GM21447 (cell line): ENCODE results near the gene VPS45.
A peak's percentile ranks its signal among the peaks of the same experiment; 100 is the strongest.
"Not testable (repeated sequence)": the region's sequence is repeated elsewhere in the genome, so short reads cannot be mapped to it uniquely, and the experiment has no call there.

Source experiments
- ATAC-seq: cut with Tn5 transposase; IDR thresholded peaks from one replicate; pipeline ENCODE4 v1.9.1; 2021; ENCODE audit not compliant: unreplicated experiment

The VPS45 gene

GRCh38 chr1:150126811-150127210 lies 59.2 kb downstream of the VPS45 start:
- ATAC-seq = no peak

- ATAC-seq = no peak
Observed at GRCh38 chr1:150127464-150127863, 59.9 kb downstream of the VPS45 start.

- no peak for ATAC-seq
Observed at GRCh38 chr1:150127868-150128267, 60.3 kb downstream of the VPS45 start.

GRCh38 chr1:150132372-150132771 lies 64.8 kb downstream of the VPS45 start:
- no peak for ATAC-seq

- no peak for ATAC-seq
Observed at GRCh38 chr1:150134537-150134936, 67.0 kb downstream of the VPS45 start.

- ATAC-seq = not testable (repeated sequence)
Observed at GRCh38 chr1:150135400-150135799, 67.8 kb downstream of the VPS45 start.

GRCh38 chr1:150138044-150138443 lies 70.5 kb downstream of the VPS45 start:
- no peak for ATAC-seq

- ATAC-seq = no peak
Observed at GRCh38 chr1:150141452-150141851, 73.9 kb downstream of the VPS45 start.

GRCh38 chr1:150142083-150142482 lies 74.5 kb downstream of the VPS45 start:
- ATAC-seq = no peak

GRCh38 chr1:150144606-150145005 lies 77.0 kb downstream of the VPS45 start:
- ATAC-seq = no peak

- not testable (repeated sequence) for ATAC-seq
Observed at GRCh38 chr1:150146016-150146415, 78.4 kb downstream of the VPS45 start.

GRCh38 chr1:150146849-150147542 lies 79.4 kb downstream of the VPS45 start:
- ATAC-seq = no peak

GRCh38 chr1:150148837-150149270 lies 81.3 kb downstream of the VPS45 start:
- no peak for ATAC-seq

- peak; percentile 39 for ATAC-seq
Observed at GRCh38 chr1:150149271-150150132, 81.9 kb downstream of the VPS45 start, which contains the start of gene PLEKHO1. PLEKHO1 (plus strand) TSS chr1:150149916; CDS start chr1:150150258, 342 bp downstream.

GRCh38 chr1:150150133-150151021 lies 82.8 kb downstream of the VPS45 start:
- ATAC-seq = no peak

GRCh38 chr1:150151291-150152181 lies 84.0 kb downstream of the VPS45 start:
- ATAC-seq = no peak

- ATAC-seq = no peak
Observed at GRCh38 chr1:150152182-150152536, 84.6 kb downstream of the VPS45 start.

GRCh38 chr1:150152772-150153456 lies 85.3 kb downstream of the VPS45 start:
- ATAC-seq = no peak

GRCh38 chr1:150154143-150154542 lies 86.6 kb downstream of the VPS45 start:
- ATAC-seq = no peak
